GM19035 (cell line): ENCODE results near the gene HS3ST5.

ENCODE experiments used
- ATAC-seq: cut with Tn5 transposase; IDR thresholded peaks from one replicate; pipeline ENCODE4 v1.9.1; 2021; ENCODE audit not compliant: unreplicated experiment

HS3ST5 gene

DNA sequence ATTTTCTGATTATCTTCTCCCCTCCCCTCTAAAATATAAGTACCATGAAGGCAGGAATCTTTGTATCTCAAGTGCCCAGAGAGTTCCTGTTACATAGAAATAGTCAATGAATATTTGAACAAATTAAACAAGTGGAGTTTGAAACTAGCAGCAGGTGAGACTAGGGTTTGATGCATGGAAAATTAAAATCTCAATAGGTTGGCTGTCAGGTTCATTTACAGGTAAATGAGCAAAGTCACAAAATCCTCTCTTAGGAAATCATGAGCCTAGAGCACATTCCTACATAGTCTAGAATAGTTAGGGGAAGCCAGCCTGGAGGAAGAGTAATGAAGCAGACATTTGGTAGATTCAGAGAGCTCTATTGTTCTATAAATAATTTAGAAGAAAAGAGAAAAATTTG is 140.4 kb downstream of the HS3ST5 start:
- no peak for ATAC-seq

DNA sequence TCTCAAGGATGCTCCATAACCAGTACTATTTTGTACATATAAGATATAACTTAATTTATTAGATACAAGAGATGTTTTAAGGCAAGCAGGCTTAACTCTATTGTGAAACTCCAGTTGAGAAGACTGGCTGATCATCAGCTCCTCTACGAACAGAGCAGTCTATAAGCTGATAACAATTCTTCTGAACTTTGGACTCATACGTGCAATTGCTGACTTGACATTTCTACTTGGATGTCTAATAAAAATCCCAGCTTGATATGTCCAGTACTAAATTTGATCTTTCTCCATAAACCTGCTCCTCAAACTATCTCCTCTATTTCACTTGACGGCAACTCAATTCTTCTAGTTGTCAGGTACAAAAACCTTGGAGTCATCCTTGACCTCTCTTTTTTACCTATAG is 141.9 kb downstream of the HS3ST5 start:
- ATAC-seq, result no peak

DNA sequence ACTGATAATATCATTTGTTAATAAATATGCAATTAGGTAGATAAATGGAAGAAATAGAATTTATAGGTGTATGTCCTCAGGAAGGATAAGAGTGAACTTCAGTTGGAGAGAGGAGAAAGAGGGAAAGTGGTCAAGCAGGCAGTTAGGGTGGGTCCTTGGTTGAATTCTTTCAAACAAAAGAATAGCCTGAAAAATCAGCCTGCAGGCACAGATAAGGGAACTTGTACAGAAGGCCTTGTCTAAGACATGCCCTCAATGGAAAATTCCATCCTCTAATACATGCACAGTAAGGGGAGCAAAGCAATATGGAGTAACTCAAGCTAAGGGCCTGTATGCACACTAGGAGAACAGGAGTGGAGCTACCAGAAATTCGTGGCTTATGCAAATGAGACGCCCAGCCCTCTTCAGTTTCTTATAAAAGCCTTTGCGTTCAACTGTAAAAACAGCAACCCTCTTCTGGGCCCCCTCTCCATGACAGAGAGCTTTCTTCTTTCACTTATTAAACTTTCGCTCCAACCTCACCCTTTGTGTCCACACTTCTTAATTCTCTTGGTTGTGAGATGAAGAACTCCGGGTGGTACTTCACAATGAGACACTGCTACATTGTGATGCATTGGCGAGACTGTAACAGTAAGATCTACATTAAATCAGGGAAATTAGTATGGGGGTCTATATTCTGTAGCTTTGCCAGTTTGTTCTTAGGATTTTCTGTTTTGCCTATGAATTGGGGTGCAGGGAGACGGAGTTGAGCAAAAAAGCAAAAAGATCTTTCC is 147.0 kb downstream of the HS3ST5 start:
- no peak for ATAC-seq

DNA sequence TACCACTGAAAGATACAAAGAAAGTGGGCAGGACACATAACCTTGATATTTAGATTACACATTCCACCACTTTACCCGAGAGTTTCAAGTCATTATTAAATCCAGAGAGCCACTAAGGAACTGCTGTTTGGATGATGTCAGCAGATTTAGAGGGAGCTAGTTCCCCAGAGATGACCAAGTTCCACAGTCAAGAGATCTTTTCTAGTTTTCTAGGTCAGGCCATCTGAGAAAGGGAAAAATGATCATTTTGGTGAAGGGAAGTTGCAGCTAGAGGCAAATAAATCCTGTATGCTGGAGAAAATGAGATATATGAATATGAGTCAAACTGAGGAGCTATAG is 147.8 kb downstream of the HS3ST5 start:
- no peak for ATAC-seq

DNA sequence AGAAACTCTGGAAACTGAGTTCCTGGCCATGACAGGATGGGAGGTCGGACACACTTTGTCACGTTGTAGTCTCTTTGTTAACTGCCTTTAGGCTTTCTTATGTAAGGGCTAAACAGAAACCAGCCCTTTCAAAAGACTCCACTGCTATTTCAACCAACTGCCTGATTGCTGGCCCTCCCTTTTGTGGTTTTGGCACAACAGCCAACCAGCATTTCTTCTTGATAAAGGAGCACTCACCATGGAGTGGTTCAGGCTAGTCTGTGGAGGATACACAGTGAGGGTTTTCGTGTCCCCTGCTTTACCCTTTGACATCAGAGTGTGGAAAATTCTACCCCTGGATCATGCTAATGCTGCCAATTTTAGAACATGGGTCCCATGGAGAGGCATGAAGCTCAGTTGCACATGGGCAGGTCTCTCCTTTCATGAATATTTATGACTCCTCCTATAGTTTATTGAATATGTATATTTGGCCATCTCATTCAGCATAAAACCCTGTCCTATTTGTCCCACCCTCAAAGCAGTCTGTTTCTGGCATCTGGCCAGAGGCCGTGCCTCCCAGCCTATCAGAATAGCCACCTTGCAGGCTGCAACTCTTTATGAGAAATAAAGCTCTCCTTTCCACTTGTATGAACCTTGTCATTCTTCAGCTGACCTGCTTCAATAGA is 148.3 kb downstream of the HS3ST5 start:
- no peak for ATAC-seq

DNA sequence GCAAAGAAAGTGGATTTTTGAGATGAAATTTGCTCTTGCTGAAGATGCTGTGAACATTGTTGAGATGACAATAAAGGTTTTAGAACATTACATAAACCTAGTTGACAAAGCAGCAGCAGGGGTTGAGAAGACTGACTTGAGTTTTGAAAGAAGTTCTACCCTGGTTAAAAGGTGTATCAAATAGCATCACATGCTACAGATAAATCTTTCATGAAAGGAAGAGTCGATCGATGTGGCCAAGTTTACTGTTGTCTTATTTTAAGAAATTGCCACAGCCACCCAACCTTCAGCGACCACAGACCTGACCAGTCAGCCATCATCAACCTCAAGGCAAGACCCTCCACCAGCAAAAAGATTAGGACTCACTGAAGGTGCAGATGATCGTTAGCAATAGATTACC is 155.3 kb downstream of the HS3ST5 start:
- ATAC-seq, result no peak

DNA sequence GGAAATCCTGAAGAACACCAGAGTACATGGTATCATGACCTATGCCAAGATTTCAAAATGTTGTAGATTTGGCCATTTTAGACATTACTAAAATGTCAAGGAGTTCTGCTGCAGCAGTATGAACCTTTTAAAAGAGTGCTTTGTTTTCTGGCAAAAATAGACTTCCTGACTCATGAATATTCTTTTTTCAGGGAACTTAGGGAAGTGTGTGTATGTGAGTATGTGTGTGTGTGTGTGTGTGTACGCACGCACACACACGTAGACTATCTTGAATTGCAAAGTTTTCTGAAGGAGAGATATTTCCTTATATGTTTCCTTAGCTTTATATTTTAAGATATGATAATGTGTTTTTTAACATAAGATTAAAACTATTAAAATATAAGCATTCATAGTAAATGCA is 161.2 kb downstream of the HS3ST5 start:
- no peak for ATAC-seq

DNA sequence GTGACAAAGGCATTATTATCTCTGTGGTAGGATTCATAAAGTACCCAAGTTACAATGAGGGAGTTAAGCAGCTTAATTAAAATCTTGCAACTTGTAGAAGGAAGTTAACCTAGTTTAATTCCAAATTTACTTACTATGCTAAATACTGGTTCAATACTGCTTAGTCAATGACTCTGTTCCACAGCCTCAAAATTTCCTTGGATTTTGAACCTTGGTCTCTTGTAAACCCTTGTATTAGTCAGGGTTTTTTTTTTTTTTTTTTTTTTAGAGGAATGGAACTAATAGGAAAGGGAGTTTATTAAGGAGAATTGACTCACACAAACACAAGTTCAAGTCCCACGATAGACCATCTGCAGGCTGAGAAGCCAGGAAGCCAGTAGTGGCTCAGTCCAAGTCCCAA is 163.4 kb downstream of the HS3ST5 start:
- no peak for ATAC-seq

DNA sequence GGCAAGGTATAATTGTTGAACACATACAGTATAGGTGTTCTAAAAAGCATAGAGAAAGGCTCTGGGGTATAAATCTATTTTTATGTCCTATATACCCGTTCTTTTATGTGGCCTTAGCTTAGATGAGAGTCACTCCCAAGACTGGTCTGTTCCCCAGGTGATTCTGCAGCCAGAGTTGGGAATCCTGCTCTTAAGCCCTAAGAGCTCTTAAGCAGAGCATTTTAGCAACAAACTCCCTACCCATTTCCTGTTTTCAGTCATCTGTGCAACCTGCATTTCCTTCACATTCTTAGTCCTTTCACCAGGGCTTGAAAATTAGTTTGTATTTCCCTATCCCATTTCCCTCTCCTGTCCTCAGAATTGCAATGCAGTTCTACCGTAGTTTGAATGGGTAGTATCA is 166.1 kb downstream of the HS3ST5 start:
- ATAC-seq, result no peak

DNA sequence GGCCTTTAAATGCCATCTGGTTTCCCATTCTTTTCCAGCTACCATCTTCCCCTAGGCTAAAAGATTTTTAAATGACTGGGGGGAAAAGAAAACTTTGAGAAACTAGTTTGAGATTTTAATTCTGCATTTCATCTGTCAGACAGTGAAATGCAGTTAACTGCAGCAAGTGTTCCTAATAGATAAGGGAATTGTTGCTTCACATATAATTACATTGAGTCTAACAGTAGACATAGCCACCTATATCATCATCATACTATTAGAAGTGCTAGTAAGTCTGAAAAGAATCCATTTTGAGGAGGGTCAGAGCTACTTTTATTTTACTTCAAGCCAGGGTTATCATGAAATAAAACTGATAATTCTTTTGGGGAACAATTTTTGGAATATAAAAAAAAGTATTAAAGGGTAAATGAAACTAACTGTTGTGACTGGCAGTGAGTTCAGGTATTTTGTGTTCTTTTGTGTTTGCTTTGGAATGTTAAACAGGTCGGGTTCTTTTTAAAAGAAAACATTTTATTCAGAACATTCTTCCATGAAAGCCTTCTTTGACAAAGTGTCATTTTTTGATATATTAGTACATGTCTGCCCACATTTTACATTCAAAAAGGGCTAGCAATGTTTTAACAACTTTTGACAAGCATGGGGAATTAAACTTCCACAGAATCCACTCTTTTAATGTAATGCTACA is 170.1 kb downstream of the HS3ST5 start:
- ATAC-seq, result no peak

DNA sequence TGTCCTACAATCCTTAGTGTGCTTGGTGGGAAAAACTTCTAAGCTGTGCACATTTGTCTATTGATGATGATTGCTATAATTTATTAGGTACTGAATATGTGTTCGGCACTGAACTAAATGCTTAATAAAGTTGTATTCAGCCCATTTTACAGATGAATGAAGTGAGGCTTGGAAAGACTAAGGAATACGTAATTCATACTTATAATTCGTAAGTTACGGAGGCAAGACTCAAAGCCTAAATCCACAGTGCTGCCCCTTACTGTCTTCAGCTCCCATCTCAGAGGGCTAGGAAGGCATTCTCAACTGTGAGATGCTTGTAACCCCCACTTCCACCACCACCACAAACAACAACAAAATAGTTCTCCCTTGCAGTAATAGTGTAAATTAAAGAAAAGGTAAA is 171.3 kb downstream of the HS3ST5 start:
- ATAC-seq, result no peak

DNA sequence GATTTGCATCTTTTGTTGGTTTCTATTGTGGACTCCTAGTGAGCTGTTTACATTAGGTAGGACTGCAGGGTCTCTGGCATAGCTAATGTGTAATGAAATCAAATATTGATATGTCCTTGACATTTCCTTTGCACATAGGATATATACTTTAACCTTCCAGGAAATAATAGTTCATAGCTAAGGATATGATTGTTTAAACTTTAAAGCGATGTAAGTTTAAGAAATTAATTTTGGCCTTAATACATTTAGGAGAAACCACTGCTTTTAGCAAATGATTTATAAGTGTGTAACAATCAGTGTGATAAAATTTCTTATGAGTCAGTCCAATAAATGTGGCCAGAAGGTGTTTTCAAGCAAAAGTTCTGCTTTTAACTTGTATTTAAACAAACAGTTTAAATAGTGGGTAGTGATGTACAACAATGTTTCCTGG is 171.8 kb downstream of the HS3ST5 start:
- ATAC-seq, result no peak

DNA sequence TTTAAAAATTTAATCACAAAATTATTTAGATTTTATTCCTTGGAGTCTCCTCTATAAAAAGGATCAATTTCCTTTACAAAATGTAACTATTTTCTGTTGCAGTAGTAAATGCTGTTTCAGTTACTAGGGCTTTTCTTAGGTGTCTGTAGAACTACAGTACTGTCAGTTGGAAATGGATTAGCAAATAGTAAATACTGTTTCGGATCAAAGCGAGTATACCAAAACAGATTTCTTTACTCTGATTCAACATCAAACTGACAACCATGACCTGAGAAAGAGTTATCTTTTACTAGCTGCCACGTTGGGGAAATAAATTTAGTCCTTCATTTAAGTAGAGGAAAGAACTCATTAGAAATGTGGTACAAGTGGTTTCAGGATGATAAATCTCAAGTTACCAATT is 172.5 kb downstream of the HS3ST5 start:
- ATAC-seq, result no peak

DNA sequence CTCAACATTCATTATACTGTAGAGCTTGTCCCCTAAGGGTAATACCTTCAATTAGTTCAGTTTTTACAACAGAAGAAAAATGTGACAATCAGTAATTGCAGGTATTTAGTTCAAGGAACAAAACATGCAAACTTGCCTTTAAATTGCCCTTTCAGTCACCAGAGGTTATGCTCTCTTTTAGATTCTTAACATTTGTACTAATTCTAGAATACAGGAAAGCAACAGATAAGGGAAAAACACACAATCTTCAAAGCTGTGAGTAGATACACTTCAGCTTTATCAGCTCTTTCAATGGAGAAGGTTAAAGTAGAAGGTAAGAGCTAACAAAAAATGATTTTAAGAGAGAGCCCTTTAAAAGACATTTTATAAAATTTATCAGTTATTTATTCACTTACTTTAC is 173.1 kb downstream of the HS3ST5 start:
- ATAC-seq, result no peak

DNA sequence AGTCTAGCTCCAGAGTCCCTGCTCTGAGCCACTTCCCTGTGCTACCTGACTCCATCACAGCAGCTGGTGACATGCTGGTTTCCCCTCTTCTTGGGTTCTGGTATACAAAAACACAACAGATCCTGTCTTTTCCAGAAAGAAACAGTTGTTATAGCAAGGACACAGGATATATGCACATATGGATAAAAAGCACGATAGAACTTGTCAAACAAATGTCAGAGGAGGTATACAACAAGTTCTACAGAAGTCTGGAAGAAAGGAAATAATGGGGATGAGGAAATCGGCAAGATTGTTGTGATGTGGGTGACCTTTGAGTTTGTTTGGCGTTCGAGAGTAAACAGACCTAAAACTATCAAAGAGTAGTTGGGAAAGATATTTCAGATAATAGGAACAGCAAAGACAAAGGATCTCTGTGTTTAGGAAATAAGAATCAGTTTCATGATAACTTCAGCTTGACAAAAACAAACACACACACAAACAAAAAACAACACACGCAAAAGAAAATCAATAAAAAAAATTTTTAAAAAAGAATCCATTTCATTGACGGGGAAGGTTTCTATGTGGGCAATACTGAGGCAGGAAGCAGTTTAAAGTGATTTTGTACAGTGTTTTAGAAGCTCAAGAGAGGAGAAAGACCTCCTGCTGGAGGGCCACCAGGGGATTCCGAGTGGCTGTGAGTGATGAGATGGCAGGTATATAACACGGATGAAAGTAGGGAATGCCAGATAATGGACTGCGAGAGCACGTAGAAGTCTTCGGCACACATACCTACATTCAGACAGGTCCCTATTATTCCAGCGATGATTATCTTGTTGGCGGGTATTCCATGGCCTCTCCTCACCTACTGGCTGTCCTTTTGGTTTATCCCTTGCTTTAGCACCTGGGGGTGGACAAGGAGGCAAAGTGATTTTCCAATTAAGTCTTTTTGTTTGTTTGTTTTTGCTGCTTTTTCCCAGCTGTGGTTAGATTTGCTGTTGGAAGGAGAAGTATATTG is 174.9 kb downstream of the HS3ST5 start:
- ATAC-seq, result no peak

DNA sequence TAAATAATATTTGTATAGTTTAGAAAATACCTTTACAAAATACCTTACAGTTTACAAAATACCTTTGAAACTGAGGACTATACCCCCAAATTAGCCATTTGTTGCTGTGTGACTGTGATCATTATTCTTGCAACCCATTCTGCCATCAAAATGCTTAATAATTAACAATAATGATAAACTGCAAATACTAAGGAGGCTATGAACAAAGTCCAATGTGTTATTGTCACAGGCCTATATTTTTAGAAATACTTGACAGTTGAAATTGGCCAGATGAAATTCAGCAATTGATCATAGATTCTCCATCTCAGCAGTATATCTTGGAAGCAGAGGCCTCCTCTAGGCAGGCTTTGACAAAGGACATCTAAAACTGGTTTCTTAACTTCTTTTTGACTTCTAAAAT is 178.6 kb downstream of the HS3ST5 start:
- ATAC-seq, result no peak

DNA sequence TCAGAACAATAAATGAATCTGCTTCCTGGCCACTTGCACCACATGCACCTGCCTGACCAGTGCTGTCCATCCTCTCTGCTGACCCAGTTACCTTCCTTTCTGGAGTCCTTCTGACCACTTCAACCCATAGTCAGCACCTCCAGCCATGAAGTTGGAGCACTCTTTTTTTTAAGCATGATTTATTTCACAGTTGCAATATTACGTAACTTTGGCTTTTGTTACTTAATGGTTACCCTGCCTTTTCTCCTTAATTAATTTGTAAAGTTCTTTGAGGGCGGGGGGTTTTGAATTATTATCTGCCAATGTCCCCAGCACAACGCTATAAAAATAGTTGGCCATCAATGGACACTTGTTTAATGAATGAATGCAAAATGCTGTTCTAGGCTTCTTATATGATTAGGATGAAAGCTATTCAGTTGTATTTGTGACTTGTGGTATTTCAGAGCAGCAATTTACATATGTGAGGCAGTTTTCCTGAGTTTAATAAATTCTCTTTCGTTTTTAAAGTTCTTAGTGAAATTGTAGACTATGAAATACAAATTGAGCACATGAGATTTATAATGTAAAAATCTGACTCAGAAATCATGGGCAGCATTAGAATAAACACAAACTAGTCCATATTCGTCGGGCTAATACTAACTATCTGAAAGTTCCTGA is 180.0 kb downstream of the HS3ST5 start:
- ATAC-seq, result no peak

DNA sequence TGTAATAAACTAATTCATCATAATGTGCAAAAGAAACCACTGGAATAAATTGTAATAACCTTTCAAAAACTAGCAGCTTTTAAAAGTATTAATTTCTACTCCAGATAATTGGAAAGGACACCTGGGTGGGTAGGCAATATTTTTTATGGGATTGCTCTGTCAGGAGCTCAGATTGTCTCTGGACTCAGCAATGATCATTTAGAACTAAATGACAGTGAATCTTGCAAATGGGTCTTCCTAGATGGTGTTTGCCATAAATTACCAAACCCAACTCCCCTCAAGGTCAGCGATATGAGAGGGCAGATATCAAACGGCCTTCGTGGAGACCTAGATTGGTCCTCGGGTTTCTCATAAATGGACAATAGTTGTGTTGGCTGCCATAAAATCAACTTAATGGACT is 181.9 kb downstream of the HS3ST5 start:
- ATAC-seq, result no peak

DNA sequence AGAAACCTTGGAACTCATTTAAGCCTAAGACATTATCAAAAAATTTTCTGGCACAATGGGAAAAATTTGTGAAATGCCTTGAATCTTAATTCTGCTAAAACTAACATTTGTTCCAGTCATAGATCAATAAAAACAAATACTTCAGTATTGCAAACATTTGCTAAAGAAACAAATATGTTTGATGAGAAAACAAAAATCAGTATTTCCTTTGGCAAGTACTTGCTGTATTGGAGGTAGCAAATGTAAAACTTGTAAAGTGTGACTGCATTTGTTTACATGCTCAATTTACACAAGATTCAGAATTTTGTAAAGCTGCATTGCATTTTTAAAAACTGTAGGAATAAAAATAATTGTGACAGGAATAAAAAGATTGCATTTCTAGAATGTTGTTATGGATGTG is 183.1 kb downstream of the HS3ST5 start:
- no peak for ATAC-seq

DNA sequence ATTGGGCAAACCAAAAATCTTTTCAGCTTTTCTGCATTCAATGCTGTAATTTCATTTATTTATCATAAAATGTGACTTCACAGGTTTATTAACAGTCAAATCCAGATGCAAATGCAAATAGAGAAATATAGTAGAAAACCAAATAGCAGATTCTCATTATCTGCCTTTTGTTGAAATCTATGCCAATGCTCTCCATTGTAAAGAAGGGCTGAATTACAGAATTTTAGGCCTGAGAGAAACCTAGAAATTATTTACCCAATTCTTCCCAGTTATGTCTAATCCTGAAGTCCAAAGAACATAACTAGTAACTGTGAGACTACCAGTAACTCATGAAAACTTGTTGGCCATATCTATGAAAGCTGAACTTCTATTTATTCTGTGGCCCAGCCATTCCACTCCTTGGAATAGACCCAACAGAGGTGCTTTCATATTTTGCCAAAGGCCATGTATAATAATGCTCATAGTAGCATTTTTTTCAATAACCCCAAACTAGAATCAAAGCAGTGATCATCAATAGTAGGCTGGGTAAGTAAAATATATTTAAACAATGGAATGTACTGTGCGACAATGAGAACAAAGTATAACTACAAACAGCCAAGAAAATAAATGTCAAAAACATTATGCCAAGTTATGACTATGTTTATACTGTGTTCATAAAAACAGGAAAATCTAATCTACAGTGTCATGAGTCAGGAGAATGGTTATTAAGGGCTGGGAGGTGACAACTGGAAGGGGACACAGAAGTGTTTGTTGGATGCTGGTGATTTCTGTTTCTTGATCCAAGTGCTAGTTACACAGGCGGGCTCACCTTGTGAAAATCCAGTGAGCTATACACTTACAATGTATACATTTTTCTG is 183.8 kb downstream of the HS3ST5 start:
- ATAC-seq, result no peak
